IPS-NIHi11 (cell line): ENCODE results near the gene TP53I3.
"Not testable (repeated sequence)": the region's sequence is repeated elsewhere in the genome, so short reads cannot be mapped to it uniquely, and the experiment has no call there.

Experiments
- DNase-seq: peaks from one replicate; pipeline ENCODE4 v3.0.0; 2012; ENCODE audit warnings: mixed read lengths, low spot score

Gene TP53I3, protein sequence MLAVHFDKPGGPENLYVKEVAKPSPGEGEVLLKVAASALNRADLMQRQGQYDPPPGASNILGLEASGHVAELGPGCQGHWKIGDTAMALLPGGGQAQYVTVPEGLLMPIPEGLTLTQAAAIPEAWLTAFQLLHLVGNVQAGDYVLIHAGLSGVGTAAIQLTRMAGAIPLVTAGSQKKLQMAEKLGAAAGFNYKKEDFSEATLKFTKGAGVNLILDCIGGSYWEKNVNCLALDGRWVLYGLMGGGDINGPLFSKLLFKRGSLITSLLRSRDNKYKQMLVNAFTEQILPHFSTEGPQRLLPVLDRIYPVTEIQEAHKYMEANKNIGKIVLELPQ

DNA sequence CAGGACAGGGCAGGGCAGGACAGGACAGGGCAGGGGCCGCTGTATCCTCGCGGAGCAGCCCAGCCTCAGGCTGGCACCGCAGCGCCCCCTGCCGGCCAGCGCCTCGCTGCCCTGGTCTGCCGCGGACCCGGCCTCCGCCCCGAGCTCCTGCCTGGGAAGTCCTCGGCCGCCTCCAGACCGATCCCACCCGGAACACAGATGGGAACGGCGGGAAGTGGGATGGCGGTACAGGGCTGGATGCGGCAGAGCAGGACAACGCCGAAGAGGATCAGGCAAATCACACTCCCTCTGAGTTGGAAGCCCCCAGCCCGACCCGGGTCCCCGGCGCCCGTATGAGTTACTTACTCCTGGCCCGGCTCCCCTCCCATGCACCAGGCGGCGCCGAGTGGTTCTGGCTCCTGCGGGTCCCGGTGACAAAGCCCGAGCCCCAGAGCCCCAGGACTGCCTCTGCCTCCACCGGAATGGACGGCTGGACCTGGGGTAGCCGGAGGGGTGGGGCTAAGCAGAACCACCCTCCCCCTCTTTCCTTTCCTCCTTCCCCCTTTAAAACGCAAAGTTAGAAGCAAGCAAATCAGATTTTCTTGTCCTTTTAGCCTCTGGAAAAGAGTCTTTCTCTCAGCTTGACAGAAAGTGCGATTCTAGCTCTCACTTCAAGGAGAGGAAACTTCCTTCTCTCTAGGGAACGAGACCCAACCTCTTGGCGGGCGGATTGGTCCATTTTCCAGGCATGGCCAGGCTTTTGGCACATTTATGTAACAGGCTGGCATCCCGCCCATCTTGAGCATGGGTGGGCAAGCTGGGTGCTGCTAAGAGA is at the start of gene TP53I3:
Gene TP53I3 (minus strand): TSS at position 449 of the 814 bp plus-strand sequence. CDS start 508 bp downstream, outside the sequence.
- peak; percentile 91 for DNase-seq

DNA sequence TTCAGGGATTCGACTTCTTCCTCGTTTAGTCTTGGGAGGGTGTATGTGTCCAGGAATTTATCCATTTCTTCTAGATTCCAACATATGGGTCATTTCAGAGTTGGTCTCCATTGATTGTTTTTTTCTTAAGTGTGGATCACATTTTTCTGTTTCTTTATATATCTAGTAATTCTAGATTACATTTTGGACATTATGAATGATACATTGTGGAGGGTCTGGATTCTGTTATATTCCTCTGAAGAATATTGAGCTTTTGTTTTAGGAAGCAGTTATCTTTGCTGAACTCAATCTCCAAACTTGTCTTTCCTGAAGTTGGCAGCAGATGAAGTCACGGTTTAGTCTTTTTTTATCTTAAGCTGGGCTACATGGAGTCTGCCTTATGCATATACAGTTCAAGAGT is 47.9 kb upstream of the TP53I3 start:
- DNase-seq, result no peak

DNA sequence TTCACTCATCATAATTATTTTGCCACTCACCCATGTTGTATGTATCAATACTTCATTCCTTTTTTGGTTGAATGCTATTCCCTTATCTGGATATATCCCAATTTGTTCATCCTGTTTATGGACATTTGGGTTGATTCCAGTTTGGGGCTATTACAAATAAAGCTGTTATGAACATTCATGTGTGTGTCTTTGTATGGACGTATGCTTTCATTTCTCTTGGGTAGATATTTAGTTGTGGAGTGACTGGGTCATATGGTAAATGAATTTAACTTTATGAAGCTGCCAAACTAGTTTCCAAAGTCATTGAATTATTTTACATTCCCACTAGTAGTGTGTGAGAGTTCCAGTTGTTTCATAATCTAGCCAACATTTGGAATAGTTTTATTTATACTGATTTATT is 41.3 kb upstream of the TP53I3 start:
- no peak for DNase-seq

DNA sequence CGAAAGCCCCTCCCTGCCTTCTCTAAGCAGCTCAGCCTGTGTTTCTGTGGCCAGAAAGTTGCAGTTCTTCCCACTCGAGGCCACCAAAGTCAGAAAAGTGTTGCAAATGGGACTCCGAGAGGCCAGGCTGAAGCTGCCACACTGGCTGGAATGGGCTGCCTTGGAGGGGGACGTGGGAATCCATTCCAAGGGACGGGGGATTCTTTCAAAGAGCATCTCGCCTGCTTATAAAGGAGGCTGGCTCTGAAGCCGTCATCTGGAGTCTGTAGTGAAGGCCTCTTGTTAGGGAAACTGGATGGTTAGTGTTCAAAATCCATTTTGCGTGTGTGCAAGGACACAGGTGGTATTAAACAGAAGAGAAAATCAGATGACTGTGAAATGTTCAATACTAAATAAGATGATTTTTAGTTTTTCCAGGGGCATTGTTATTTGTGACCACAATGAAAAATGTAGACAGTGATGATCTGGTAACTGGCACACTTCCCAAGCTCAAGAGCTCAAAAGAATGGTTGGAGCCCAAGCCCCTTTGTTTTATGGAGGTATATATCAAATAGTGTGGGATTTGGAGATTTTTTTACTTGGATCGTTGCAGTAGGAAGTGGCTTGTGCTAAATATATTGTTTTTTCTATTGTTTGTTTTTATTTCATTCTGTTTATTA is 39.4 kb upstream of the TP53I3 start:
- no peak for DNase-seq

DNA sequence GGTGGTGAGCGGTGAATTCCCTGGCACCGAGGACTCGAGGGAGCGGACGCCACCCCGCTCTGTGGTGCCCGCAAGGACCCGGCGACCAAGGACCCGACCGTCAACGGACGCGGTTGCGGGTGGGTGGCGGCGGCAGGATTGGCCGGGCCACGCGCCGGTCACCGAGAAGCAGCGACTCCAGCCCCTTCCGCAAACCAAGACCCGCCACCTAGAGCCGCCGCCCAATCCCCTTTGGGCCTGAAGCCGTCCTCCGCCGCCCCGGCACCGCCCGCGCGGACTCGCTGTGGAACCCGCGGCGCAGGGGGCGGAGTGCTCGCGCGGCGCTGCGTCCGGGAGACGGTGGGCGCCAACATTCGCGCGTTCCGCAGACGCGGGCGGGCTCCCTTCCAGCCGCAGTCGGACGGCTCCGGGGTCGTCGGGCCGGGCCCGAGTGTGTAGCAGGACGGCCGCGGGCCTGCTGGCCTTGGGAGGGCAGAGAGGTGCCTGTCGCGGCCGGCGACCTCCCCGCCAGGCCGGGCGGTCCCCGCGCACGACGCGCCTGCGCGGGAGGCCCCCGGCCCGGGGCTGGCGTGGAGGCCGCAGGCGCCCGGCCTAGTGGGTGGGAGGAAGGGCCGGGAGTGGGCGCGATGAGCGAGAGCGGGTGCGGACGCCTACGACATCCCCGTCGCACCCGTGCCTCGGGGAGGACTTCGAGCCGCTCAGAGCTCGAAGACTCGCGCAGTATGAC is 38.7 kb upstream of the TP53I3 start, which contains the start of the genes FAM228B and PFN4:
Gene FAM228B (plus strand): TSS at position 275 of the 727 bp plus-strand sequence. CDS start 893 bp downstream, outside the sequence.
Gene PFN4 (minus strand): TSS at position 140 of the 727 bp plus-strand sequence. CDS start 799 bp downstream, outside the sequence.
- DNase-seq, result peak; percentile 90

DNA sequence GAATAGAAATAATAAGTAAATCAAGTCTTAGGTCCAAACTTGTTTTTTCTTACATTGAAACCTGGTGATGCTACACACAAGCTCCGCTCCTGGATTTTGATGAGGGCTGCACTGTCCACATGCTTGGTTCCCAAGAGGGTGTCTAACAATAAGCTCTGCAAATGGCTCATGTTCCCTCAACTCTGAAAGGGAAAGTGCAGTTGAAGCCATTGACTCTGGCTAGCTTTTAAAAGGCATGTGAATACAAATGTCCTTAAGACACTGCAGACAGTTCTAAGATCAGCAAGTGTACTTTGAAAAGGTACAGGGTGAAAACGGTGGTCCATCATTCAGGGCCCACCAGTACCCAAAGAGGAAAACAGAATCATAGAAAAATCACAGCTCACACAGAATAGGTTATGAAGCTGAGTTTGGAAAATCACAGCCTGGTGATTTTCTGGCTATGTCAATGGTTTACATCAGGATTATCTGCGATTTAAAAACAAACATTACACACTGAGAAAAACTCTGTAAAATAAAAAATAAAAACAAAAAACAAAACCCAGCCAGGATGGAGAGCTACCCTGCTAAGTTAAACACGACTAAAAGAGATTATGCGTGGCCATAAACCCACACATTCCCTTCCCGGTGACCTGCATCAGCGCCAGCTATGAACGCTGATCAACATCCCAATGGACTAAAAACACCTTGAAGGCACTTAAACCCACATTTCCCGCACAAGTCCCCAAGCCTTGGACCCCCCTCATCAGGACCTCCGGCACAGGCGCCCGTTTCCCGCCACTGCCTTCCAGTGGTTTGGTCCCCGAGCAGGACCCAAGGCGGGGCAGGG is 37.9 kb upstream of the TP53I3 start:
- DNase-seq, result no peak

DNA sequence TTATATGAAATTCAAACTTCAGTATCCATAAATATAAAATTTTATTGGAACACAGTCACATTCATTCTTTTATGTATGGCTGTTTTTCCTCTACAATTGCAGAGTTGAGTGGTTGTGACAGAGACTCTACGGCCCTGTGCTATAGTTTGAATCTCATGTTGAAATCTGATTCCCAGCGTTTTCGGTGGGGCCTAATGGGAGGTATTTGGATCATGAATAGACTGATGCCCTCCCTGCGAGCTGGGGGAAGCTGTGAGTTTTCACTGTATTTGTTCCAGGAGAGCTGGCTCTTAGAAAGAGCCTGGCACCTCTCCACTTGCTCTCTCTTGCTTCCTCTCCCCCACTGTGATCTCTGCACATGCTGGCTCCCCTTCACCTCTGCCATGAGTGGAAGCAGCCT is 36.8 kb upstream of the TP53I3 start:
- DNase-seq, result peak; percentile 43

DNA sequence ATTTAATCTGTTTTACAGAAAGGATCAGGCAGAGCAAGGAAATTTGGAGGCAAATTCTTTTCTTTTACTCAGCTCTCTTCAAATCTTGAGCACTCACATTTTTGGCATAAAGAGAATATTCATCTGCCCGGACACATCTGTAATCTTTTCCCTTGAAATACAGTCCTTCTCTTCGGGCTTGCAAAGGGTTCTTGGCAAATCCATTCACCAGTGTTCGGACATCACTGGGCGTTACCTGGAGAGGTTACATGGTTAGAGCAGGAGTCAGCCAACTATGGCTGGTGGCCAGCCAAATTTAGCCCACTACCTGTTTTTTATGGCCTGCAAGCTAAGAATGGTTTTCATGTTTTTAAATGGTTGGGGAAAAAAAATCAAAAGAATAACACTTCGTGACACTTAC is 36.4 kb upstream of the TP53I3 start:
- DNase-seq, result no peak

DNA sequence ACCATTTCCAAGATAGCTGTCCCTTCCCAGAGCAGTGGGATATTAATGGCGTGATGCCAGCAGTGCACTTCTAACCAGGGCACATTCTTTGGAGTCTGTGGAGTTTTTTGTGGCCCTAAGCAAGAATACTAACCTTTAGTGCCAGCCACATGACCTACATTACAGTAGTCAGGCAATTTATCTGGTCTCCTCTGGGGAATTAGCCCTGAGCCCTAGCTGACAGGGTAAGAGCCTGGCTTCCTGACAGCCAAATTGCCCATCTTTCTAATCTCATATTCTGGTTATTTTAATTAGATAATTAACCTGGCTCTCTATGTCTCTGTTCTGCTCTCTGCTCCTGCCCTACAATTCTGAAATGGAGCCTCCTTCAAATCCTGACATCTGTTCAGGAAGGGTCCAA is 33.3 kb upstream of the TP53I3 start:
- DNase-seq, result no peak

DNA sequence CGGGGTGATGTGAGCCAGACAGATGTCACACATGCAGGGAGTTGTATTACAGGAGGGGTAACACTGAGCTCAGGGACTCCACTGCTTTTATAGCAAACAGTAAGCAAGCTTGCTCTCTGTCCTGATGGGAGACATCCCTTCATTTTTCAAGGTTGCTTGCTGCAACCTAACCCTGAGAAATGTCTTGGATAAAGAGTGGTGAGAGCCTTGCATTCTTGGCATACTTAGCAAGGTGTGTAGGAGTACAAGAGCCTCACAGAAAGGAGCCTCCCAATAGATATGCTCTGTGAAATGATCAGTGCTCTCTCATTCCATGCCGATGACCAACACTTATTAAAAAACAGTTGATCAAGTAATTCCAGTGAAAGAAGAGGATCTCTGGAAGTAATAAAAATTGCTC is 30.4 kb upstream of the TP53I3 start:
- no peak for DNase-seq

DNA sequence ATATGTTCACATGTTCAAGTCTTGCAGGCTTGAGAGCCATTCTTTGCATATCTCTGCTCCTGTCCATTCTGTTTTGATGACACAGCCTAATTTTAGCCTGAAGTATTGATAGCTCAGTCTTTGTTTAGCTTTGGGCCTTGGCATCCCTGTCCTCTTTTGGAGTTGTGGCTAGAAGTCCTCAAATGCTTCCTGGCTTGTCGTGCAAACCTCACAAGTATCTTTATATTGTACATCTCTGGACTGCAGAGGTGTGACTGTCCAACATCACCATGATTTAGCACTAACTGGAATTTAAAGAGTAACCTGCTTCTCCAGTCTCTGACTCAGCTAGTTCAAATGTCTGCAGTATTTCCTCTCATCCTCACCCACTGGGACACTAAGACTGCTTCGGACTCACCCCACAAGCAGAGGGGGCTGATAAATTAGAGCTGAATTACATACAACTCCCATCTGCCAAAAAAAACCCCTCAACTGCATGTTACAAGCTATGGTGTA is 26.8 kb upstream of the TP53I3 start:
- DNase-seq, result no peak

DNA sequence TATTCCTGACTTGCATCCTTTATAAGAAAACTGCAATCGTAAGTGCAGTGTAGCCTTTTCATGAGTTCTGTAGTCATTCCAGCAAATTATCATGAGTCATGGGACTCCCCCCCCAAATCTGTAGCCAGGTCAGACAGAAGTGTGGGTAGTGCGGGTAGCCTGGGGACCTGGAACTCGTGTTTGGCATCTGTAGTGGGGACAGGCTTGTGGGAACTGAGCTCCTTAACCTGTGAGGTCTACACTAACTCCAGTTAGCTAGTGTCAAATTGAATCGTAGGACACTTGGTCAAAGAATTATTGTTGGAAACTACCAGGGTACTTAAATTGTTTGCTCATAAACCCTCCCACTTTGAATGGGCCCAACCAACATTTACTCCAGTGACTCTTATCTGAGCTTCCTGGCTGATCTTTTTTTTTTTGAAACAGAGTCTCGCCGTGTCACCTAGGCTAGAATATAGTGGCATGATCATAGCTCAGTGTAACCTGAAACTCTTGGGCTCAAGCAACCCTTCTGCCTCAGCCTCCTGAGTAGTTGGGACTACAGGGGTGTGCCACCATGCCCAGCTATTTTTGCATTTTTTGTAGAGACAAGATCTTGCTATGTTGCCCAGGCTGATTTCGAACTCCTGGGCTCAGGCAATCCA is 26.1 kb upstream of the TP53I3 start:
- DNase-seq, result no peak

DNA sequence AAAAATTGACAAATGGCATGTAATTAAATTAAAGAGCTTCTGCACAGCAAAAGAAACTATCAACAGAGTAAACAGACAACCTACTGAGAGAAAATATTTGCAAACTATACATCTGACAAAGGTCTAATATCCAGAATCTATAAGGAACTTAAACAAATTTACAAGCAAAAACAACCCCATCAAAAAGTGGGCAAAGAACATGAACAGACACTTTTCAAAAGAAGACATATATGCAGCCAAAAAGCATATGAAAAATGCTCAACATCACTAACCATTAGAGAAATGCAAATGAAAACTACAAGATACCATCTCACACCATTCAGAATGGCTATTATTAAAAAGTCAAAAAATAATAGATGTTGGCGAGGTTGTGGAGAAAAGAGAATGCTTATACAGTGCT is 24.8 kb upstream of the TP53I3 start:
- DNase-seq, result not testable (repeated sequence)

DNA sequence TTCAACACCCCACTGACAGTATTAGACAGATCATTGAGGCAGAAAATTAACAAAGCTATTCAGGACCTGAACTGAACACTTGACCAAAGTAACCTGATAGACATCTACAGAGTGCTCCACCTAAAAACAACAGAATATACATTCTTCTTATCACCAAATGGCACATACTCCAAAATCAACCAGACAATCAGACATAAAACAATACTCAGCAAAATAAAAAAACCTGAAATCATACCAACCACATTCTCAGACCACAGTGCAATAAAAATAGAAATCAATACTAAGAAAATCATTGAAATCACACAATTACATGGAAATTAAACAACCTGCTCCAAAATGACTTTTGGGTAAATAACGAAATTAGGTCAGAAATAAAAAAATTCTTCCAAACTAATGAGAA is 22.7 kb upstream of the TP53I3 start:
- no peak for DNase-seq

DNA sequence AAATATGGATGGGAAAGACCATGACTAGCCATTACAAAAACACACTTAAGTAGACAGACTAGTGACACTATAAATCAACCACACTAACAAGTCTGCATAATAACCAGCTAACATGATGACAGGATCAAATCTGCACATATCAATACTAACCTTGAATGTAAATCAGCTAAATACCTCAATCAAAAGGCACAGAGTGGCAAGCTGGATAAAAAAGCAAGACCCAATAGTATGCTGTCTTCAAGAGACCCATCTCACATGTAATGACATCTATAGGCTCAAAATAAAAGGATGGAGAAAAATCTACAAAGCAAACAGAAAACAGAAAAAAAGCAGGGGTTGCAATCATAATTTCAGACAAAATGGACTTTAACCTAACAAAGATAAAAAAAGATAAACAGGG is 22.2 kb upstream of the TP53I3 start:
- DNase-seq, result no peak

DNA sequence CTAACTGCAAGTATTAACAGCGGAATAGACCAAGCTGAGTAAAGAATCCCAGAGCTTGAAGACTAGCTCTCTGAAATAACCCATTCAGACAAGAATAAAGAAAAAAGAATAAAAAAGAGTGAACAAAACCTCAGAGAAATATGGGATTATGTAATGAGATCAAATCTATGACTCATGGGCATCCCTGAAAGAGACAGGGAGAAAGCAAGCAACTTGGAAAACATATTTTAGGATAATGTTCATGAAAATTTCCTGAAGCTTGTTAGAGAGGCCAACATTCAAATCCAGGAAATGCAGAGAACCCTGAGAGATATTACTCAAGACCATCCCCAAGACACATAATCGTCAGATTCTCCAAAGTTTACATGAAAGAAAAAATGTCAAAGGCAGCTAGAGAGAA is 21.2 kb upstream of the TP53I3 start:
- no peak for DNase-seq

DNA sequence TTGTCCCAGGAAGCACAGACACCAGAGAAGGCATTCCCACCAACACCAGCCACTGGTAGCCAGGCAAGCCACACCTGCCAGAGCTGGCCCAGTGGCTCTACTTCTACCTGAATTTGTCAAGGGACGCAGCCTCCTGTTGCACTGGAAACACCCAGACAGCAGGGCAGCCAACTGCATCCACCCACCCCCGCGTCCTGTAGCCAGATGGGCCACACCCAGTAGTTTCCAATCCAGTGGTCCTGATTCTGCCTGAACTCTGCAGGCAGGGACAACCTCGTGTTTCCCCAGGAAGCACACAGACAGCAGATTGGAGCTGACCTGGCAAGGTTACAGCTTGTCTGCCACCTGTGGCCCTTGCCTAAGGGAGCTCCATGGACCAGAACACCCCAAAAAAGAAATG is 20.3 kb upstream of the TP53I3 start:
- DNase-seq, result no peak

DNA sequence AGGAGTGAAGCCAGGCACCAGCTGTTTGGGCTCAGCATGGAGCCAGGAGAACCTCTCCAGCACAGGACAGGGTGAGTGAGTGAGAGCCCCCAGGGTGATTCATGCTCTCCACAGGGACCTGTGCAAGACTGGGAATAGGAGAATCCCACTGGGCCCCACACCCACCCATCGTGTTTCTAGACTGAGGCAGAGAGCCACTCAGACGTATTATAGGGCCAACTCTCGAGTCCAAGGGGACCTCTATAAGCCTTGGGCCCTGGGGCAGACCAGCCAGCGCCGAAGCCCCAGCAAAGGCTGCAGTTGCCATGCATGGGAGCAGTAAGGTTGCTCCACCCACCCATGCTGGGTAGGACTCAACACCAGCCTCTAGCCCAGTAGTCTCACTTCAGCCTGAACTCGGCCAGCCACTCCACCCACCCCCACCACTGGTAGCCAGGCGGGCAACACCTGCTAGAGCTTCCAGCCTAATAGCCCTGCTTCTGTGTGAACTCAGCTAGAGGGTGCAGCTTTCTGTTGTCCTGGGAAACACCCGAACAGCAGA is 19.5 kb upstream of the TP53I3 start:
- no peak for DNase-seq

DNA sequence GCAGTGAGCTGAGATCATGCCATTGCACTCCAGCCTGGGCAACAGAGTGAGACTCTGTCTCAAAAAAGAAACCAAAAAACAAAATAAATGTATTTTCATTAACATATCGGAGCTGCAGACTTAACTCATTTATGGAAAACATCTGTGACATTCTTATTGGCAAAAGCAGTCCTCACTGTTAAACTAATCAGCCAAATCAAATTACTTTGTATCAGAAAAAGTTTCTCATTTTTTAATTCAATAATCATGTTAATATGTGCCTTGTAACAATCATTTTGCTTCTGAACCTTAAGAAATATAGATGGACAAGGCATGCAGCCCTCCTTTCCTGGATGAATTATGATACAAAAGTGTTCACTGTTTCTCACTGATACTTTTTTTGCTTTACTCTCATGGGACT is 18.0 kb upstream of the TP53I3 start:
- no peak for DNase-seq

DNA sequence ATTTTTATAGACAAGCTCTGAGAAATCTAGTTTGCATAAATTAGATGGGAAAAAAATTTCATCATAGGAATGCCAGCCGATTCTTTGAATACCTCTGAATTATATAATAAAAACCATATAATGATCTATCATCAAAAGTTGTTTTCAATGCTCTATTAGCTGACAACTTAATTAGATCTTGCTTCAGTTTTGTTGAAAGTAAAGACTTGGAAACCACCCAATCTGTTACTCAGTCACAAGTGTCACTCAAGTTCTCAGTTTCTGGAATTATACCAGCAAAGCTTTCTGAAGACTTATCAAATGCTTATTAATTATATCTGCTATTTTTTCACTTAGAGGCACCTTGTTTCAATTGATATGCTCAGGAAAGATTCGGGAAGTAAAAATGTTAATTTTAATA is 17.4 kb upstream of the TP53I3 start:
- DNase-seq, result no peak
